Measurements from ENCODE around the gene SDC3. TPM values are rescaled to one million over a fixed set of nuclear protein-coding genes. Genes with fewer than 3 reads are reported as not detected.

SDC3 gene
- total RNA-seq, 1 donor from 2014 or later = 23.0 TPM

GRCh38 chr1:30953685-30954084 is 45.1 kb upstream of the SDC3 start:
- Mint-ChIP-seq H3K27me3 (ENCODE audit: insufficient read depth, low read depth) (peaks cover 2% of the 10 kb centered on the region), H3K9me3 (no peaks in the 10 kb centered on the region), H3K27ac (no peak overlapping the region), H3K4me3 (no peak overlapping the region), H3K4me1 (peaks cover 5% of the 10 kb centered on the region), H3K36me3 (peaks cover 50% of the 10 kb centered on the region)
- no peak overlapping the region for H3K9ac ChIP-seq
- H2AFZ ChIP-seq (replicated peaks) = no peak overlapping the region
- peaks cover 84% of the 10 kb centered on the region for H4K20me1 ChIP-seq (ENCODE audit: low read depth)
- no peaks in the 10 kb centered on the region for H3K27me3 ChIP-seq
- H3K79me2 ChIP-seq (ENCODE audit: low read depth) = peaks cover 87% of the 10 kb centered on the region
- H3K36me3 ChIP-seq = peaks cover 35% of the 10 kb centered on the region
- TF ChIP-seq EZH2phosphoT487 (IDR thresholded peaks at IDR 0.05) = no peak
- no peak for TF ChIP-seq CTCF (IDR thresholded peaks at IDR 0.05)
- TF ChIP-seq EZH2 (IDR thresholded peaks at IDR 0.05) = no peak
- H3K9me3 ChIP-seq (ENCODE audit: low read depth) = no peaks in the 10 kb centered on the region
- H3K4me1 ChIP-seq = no peaks in the 10 kb centered on the region
- DNase-seq (ENCODE audit: low spot score) = no peak
- H3K4me3 ChIP-seq = no peak overlapping the region
- no peak overlapping the region for H3K27ac ChIP-seq
- peaks cover 7% of the 10 kb centered on the region for H3F3A ChIP-seq (ENCODE audit: low read depth)
- no peak overlapping the region for H3K4me2 ChIP-seq

GRCh38 chr1:30952098-30952497 is 43.5 kb upstream of the SDC3 start:
- DNase-seq (ENCODE audit: low spot score) = no peak
- H3K27ac ChIP-seq = no peak overlapping the region
- H3K79me2 ChIP-seq (ENCODE audit: low read depth) = peaks cover 86% of the 10 kb centered on the region
- no peak overlapping the region for H2AFZ ChIP-seq (replicated peaks)
- Mint-ChIP-seq H3K4me3 (no peak overlapping the region), H3K4me1 (peaks cover 5% of the 10 kb centered on the region), H3K9me3 (no peaks in the 10 kb centered on the region), H3K36me3 (peaks cover 50% of the 10 kb centered on the region), H3K27me3 (ENCODE audit: insufficient read depth, low read depth) (peaks cover 2% of the 10 kb centered on the region), H3K27ac (no peak overlapping the region)
- H3K4me3 ChIP-seq = no peak overlapping the region
- H3K4me2 ChIP-seq = no peak overlapping the region
- H3K9ac ChIP-seq = no peak overlapping the region
- no peaks in the 10 kb centered on the region for H3K9me3 ChIP-seq (ENCODE audit: low read depth)
- H3K4me1 ChIP-seq = no peaks in the 10 kb centered on the region
- H4K20me1 ChIP-seq (ENCODE audit: low read depth) = peaks cover 74% of the 10 kb centered on the region
- H3F3A ChIP-seq (ENCODE audit: low read depth) = peaks cover 8% of the 10 kb centered on the region
- no peaks in the 10 kb centered on the region for H3K27me3 ChIP-seq
- no peak for TF ChIP-seq EZH2 (IDR thresholded peaks at IDR 0.05)
- no peak for TF ChIP-seq CTCF (IDR thresholded peaks at IDR 0.05)
- no peak for TF ChIP-seq EZH2phosphoT487 (IDR thresholded peaks at IDR 0.05)
- H3K36me3 ChIP-seq = peaks cover 35% of the 10 kb centered on the region

- H3K27ac Mint-ChIP-seq = no peak overlapping the region
Measured at GRCh38 chr1:30950700-30951099, 42.1 kb upstream of the SDC3 start.

More at GRCh38 chr1:30950700-30951099, 42.1 kb upstream of the SDC3 start:
- H3K79me2 ChIP-seq (ENCODE audit: low read depth) = peaks cover 86% of the 10 kb centered on the region
- no peak overlapping the region for H3K9ac ChIP-seq
- H3K27ac ChIP-seq = no peak overlapping the region
- Mint-ChIP-seq H3K27me3 (ENCODE audit: insufficient read depth, low read depth) (no peaks in the 10 kb centered on the region), H3K4me1 (peaks cover 5% of the 10 kb centered on the region), H3K36me3 (peaks cover 45% of the 10 kb centered on the region), H3K4me3 (no peak overlapping the region), H3K9me3 (no peaks in the 10 kb centered on the region)
- H4K20me1 ChIP-seq (ENCODE audit: low read depth) = peaks cover 73% of the 10 kb centered on the region
- H3K4me3 ChIP-seq = no peak overlapping the region
- no peaks in the 10 kb centered on the region for H3K27me3 ChIP-seq
- TF ChIP-seq CTCF (IDR thresholded peaks at IDR 0.05) (no peak), EZH2phosphoT487 (IDR thresholded peaks at IDR 0.05) (no peak), EZH2 (IDR thresholded peaks at IDR 0.05) (no peak)
- H2AFZ ChIP-seq (replicated peaks) = no peak overlapping the region
- no peak overlapping the region for H3K4me2 ChIP-seq
- DNase-seq (ENCODE audit: low spot score) = no peak
- H3K36me3 ChIP-seq = peaks cover 39% of the 10 kb centered on the region
- peaks cover 14% of the 10 kb centered on the region for H3F3A ChIP-seq (ENCODE audit: low read depth)
- no peaks in the 10 kb centered on the region for H3K9me3 ChIP-seq (ENCODE audit: low read depth)
- no peaks in the 10 kb centered on the region for H3K4me1 ChIP-seq

Measured in neural progenitor cell (in vitro differentiated cells).